Fibroblast of the aortic adventitia (primary cell): ENCODE measurements around the gene NFRKB. TPM values are rescaled to one million over a fixed set of nuclear protein-coding genes. Genes with fewer than 3 reads are reported as not detected.

Experiments used
- DNase-seq: peaks from one replicate; pipeline ENCODE4 v3.0.0-alpha.2; 2010; ENCODE audit warnings: low read depth
- H3K4me3 ChIP-seq: 2 replicates; pipeline ENCODE4 v1.5.1; 2011; ENCODE audit warnings: low read depth, mild to moderate bottlenecking, control low read depth, low read length, moderate library complexity
- CTCF ChIP-seq: IDR thresholded peaks from 2 replicates; pipeline ENCODE4 v1.5.1; 2011; ENCODE audit warnings: mild to moderate bottlenecking, low read length, control low read depth, inconsistent platforms; ENCODE audit not compliant: insufficient read depth
- total RNA-seq: library from RNA; depleted of rRNA; stranded (reverse); fragments of >200 nt; gene quantifications from 2 replicates; pipeline ENCODE4 v1.2.3, GENCODE V29; 2012; ENCODE audit warnings: low replicate concordance

NFRKB gene
- total RNA-seq, 1 donor: 21.5 TPM

GRCh38 chr11:129905402-129905801 is 10.0 kb upstream of the NFRKB start:
- no peak for DNase-seq
- no peak overlapping the region for H3K4me3 ChIP-seq
- no peak for TF ChIP-seq CTCF

- peak; percentile 2 for DNase-seq
- TF ChIP-seq CTCF: no peak
- peak overlapping the region; percentile 88 for H3K4me3 ChIP-seq
These were observed 684 bp upstream of the NFRKB start for GRCh38 chr11:129896062-129896461.

GRCh38 chr11:129894278-129895125 is 876 bp downstream of the NFRKB start:
- DNase-seq: peak; percentile 9
- no peak for TF ChIP-seq CTCF
- H3K4me3 ChIP-seq: peak overlapping the region; percentile 88

GRCh38 chr11:129888451-129888850 is 6.9 kb downstream of the NFRKB start:
- no peak for TF ChIP-seq CTCF
- no peak overlapping the region for H3K4me3 ChIP-seq
- DNase-seq: no peak

GRCh38 chr11:129885381-129885780 is 10.0 kb downstream of the NFRKB start:
- no peak for TF ChIP-seq CTCF
- no peak for DNase-seq
- H3K4me3 ChIP-seq: no peak overlapping the region

GRCh38 chr11:129884581-129884980 is 10.8 kb downstream of the NFRKB start:
- no peak overlapping the region for H3K4me3 ChIP-seq
- no peak for DNase-seq
- no peak for TF ChIP-seq CTCF
